Measurements from ENCODE around the gene CELF2. TPM values are rescaled to one million over a fixed set of nuclear protein-coding genes. Genes with fewer than 3 reads are reported as not detected.

The CELF2 gene
- total and polyA plus RNA-seq, 10 donors, result 13.5 to 180 (median 105) TPM

DNA sequence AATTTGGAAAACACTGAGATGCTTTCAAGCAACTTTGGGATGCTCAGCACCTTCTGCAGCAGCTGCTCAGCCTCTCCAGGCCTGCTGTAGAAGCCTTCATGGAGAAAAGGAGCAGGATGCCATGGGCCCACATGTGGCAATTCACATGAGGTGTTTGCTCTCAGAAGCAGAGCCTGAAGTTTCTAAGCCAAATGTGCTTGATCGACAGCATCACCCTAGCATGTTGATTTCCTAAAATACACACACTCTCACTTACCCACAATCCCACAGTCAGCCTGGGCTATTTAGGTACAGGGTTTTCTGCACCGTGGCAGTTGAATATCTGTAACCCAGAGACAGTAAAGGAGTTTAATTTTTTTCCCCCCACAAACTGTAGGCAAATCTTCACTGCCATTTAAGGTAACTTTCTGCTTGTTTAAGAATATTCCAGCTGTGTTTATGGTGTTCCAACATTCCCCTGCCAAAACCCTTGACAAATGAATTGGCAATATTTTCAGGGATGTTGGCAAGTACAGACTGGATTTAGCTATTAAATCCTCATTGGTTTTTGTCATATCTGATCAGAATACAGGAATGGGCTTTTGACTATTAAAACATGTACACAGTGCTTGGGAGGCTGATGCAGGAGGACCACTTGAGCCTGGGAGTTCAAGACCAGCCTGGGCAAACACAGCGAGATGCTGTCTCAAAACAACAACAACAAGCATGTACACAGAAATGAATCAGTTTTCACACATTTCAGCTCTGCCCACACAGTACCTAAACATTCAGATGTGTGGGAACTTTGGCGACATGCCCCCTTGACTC lies 244.2 kb downstream of the CELF2 start:
- Histone ChIP-seq H3K4me3 (no peak overlapping the region), H3K27me3 (replicated peaks in 1 of 7) (no peaks in the 10 kb centered on the region), H3K36me3 (peaks cover 0 to 99% (median 45%) of the 10 kb centered on the region in 6 donors), H3K4me1 (peaks cover 7 to 98% (median 46%) of the 10 kb centered on the region in 6 donors), H3K27ac (peak overlapping the region in 2 of 8 donors; percentile 17 to 51), H3K9me3 (no peaks in the 10 kb centered on the region)
- no peak for DNase-seq
- intact Hi-C loops (cut with DNase I; ENCODE audit: low total_unique reads), result loop anchor here (10.0 kb wide), 1 partner anchor 77 kb away; no protein-coding TSS in a partner anchor
- 61 to 76% (median 73%) methylated on average over 4 of the region's 4 CpGs for WGBS, 5 donors
- TF ChIP-seq POLR2AphosphoS5 (IDR thresholded peaks at IDR 0.05), result no peak
- TF ChIP-seq, protein P1, sequence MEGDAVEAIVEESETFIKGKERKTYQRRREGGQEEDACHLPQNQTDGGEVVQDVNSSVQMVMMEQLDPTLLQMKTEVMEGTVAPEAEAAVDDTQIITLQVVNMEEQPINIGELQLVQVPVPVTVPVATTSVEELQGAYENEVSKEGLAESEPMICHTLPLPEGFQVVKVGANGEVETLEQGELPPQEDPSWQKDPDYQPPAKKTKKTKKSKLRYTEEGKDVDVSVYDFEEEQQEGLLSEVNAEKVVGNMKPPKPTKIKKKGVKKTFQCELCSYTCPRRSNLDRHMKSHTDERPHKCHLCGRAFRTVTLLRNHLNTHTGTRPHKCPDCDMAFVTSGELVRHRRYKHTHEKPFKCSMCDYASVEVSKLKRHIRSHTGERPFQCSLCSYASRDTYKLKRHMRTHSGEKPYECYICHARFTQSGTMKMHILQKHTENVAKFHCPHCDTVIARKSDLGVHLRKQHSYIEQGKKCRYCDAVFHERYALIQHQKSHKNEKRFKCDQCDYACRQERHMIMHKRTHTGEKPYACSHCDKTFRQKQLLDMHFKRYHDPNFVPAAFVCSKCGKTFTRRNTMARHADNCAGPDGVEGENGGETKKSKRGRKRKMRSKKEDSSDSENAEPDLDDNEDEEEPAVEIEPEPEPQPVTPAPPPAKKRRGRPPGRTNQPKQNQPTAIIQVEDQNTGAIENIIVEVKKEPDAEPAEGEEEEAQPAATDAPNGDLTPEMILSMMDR (IDR thresholded peaks at IDR 0.05 in 8 of 11, conservative IDR thresholded peaks at IDR 0.05 in 3 of 11), result no peak
- TF ChIP-seq POLR2A (IDR thresholded peaks at IDR 0.05), result no peak

DNA sequence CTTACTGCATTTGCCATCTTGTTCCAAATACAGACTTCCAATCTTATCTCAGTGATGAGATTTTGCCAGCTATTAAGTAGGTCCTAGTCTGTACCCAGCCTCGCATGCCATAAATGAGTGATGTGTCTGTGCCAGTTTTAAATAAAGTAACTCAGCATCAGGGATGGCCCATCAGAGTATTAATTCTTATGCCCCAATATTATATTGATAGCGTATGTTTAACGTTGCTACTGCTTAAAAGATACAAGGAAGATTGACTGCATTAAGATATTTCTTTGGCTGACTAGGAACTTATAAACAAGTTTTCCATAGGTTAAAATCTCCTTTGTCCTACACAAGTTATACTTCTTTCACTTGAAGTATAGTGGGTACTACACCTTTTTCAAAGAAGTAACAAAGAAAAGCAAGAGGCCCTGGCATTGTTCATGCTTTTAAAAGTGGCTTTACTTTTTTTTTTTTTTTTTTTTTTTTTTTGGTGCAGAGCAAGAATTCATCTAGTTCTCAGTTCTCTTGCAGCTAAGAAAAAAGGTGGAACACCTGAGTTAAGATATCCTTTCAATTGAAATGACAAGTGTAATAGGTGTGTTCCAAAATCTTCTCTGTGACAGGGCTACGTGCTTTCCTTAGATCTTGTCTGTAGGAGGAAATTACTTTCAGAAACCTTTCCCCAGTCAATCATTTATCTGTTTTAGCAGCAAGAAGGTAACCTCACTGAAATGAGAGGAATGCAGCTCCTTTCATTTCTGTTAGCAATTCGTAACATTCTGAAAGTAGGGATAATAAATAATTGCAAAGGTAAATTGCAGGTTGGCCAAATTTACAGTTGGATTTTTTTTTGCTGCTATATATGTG lies 245.0 kb downstream of the CELF2 start:
- Histone ChIP-seq H3K36me3 (peaks cover 0 to 99% (median 44%) of the 10 kb centered on the region in 6 donors), H3K4me3 (no peak overlapping the region), H3K27me3 (replicated peaks in 1 of 7) (no peaks in the 10 kb centered on the region), H3K27ac (peak overlapping the region in 1 of 8 donors; percentile 51), H3K9me3 (no peaks in the 10 kb centered on the region), H3K4me1 (peaks cover 4 to 98% (median 41%) of the 10 kb centered on the region in 6 donors)
- WGBS, 5 donors, result 85 to 95% (median 92%) methylated on average over 5 of the region's 5 CpGs
- TF ChIP-seq POLR2AphosphoS5 (IDR thresholded peaks at IDR 0.05) (no peak), POLR2A (IDR thresholded peaks at IDR 0.05) (no peak)
- TF ChIP-seq, protein P1 (IDR thresholded peaks at IDR 0.05 in 8 of 11, conservative IDR thresholded peaks at IDR 0.05 in 3 of 11), result no peak
- intact Hi-C loops (cut with DNase I; ENCODE audit: low total_unique reads), result loop anchor here (10.0 kb wide), 1 partner anchor 78 kb away; no protein-coding TSS in a partner anchor
- no peak for DNase-seq

DNA sequence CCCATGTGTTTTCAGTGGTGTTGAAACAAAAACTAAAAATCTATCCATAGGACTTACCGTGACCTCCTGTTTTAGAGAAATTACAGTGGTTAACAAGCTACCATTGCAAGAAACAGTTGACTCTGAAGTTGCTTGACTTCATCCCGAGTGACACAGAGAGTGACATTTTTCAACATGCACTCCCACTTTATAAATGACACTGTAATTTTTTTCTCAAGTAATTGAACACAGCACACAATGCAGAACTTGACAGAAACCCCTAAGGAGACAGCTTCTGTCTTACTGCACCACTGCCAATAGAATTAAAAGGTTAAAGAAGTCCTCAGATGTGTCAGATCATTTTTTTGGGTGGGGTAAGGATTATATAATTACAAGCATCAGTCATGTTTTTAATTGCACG lies 246.1 kb downstream of the CELF2 start:
- TF ChIP-seq, protein P1 (IDR thresholded peaks at IDR 0.05 in 8 of 11, conservative IDR thresholded peaks at IDR 0.05 in 3 of 11), result no peak
- TF ChIP-seq POLR2A (IDR thresholded peaks at IDR 0.05), result no peak
- no peak for TF ChIP-seq POLR2AphosphoS5 (IDR thresholded peaks at IDR 0.05)
- intact Hi-C loops (cut with DNase I; ENCODE audit: low total_unique reads), result loop anchor here (10.0 kb wide), 1 partner anchor 79 kb away; no protein-coding TSS in a partner anchor
- no peaks in the 10 kb centered on the region for H3K27me3 ChIP-seq (replicated peaks in 1 of 7)
- no peak overlapping the region for H3K4me3 ChIP-seq
- H3K27ac ChIP-seq, result no peak overlapping the region
- 77 to 85% (median 79%) methylated on average over 3 of the region's 3 CpGs for WGBS, 5 donors
- H3K9me3 ChIP-seq, result no peaks in the 10 kb centered on the region
- H3K4me1 ChIP-seq, result peaks cover 0 to 98% (median 31%) of the 10 kb centered on the region in 6 donors
- H3K36me3 ChIP-seq, result peaks cover 0 to 99% (median 35%) of the 10 kb centered on the region in 6 donors
- no peak for DNase-seq

All from spleen (tissue), 11 donors.